ENCODE results near the gene CHN2.

Gene CHN2

DNA sequence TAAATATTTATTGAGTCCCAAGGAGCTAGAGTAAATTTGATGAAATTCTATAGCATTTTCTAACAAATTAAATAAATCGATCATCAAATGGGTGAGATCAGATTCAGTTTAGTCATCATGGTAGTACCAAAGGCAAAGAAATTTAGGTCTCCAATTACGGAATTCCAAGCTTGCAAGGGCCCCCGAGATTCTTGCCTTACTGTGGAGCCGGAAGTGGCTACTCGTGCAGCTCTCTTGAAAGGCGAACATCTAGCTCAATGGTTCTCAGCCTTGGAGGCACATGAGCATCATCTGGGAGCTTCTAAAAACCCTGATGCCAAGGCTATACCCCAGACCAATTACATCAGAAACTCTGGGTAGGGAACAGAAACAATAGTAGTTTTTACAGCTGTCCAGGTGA is 251.2 kb downstream of the CHN2 start:
- no peak for DNase-seq

DNA sequence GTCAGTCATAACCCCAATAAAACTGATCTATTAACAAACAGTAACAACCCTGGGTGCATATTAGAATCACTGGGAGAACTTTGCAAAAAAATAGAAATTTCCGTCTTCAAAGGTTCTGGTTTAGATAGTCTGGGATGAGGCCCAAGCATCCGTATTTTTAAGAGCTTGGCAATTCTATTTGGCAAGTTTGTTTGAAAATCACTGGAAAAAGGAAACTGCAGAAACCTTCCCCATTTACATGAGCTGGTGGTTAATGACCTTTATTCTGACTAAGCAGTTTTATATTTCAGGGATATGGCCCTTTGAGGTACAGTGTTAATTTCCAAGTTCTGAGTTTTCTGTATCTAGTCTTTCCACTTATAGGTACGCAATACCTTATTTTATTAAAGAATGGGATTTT is 253.3 kb downstream of the CHN2 start:
- DNase-seq = no peak

DNA sequence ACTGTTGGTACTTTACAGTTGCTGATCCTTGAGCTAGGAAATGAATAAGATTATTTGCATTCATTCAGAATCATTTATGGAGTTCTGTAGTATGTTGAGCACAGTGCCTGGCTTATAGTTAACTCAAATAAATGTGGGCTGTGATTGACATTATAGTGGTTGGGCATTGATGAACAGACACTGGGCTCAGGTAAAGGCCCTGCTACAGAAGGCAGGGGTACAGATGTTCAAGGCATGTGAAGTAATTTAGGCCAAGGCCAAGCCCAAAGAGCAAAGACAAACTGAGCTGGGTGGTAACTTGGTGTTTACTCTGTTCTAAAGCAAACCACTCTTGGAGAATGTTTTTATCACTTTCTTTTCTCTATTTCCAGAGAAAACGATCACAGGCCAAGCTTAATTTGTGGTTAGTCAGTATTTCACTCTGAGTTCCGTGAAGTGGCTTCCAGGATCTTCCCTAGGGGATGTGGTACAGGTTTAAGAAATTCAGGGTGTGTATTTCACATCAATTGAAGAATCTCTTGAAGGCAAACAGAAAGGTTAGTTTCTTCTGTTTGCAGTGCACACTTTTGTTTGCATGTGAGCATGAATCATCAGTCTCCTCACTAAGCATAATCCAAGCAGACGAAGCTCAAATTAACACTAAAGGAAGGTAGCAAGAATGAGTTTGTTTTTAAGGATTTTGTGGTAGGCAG is 255.1 kb downstream of the CHN2 start:
- no peak for DNase-seq

DNA sequence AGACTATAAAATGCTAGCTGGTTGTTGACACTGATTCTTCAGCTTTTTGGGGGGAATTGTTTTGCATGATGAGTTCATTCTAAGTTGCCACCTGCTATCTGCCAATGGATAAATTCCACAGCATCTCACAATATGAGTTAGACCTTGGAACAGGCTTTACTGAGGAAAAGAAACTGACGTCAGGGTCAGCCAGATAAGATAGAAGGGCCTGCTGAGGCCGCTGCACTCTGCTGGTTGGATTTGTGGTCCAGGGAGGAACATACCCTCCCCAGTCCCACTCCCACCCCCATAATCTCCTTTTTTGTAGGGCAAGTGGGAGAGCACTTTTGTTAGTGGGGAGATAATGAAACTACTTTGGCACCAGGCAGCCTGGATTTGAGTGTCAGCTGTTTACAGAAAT is 258.4 kb downstream of the CHN2 start:
- DNase-seq = no peak

DNA sequence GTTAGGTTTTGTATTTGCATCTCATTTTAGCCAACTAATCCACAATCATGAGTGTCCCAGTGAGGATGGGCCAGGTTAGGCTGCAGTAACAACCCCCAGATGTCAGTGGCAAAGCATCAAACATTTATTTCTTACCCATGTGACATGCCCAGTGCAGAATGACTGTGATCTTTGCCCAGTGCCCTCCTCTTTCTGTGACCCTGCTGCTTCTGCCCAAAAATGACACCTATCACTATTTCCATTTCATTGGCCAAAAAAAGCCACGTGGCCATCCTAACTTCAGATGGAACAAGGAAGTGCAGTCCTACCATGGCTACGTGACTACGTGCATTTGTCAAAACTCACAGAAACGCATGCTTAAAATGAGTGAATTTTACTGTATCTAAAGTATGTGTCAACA is 259.9 kb downstream of the CHN2 start:
- no peak for DNase-seq

DNA sequence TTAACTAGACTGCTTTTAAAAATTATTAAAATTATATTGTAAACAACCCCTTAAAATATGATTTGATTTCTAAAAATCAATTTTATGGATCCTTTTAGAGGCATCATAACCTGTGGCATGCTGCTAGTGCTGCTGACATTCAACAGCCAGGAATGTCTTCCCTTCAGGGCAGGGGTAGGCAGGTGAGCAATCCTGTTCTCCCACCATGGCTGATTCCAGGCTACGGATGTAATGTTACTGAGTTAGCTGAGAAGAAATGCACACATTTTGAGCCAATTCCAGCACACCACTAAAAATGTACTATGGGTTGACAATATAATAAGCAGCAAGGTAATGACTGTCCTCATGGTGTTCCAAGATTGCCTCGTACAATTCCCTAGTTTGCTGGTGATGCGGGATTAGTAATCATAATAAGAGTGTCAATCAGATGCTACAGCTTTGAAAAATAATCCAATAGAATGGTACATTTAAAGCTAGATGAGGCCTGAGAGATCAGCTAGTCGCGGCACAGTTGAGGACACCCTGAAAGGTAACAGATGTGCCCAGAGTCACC is 260.4 kb downstream of the CHN2 start:
- DNase-seq = no peak

DNA sequence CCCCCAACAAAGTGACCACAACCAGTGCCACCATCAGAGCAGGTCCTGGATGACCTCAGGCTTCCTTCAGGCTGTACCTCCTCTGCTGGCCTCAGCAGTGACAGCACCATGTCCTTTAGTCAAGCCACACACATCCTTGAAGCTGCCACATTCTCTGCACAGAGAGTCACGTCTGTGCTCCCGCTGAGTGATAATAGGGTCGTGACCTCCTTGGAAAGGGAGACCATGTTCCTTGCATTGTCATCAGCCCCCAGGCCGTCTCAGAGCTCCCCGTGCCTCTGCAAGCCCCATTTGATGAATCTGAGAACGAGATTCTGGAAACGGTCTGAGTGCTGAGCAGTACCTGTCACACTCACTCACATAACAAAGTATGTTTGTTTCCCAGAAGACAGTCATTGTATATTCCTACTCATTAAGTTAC is 262.6 kb downstream of the CHN2 start:
- DNase-seq = no peak

DNA sequence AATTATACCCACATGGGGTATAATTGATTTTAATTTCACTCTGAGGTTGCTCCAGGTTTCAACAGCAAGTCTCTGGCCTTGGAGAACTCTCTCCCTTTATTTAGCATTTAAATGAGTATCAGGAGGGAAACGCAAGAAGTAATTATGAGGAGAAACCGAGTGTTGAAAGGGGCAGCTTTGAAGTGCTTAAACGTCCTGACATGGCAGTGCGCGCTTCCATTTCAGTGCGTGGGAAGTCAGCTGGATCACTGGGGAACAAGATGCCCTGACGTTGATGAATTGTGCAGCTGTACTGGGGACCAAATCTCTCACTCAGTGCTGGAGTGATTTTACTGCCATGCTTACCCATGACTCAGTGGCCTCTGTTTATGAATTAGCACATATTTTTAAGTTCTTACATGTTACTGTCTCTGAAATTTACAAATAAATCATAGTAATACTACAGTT is 263.0 kb downstream of the CHN2 start:
- DNase-seq = no peak

DNA sequence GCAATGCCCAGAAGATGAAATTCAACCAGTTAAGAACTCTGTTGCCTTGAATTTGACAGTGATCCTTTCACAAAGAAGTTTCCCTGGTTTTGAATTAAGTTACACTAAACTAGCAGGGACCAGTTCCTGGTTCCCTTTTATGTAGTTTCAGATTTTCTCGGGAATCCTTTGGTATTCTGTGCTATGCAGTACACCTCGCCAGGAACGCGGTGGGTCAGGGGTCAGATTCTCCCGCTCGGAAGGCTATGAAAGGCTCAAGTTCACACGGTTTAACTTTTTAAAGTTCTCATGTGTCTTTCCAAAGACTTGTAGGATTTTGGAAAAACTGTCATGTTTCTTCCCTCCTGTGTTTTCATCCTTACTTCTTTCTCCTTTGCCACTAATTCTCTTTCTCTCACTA is 264.4 kb downstream of the CHN2 start:
- DNase-seq = no peak

DNA sequence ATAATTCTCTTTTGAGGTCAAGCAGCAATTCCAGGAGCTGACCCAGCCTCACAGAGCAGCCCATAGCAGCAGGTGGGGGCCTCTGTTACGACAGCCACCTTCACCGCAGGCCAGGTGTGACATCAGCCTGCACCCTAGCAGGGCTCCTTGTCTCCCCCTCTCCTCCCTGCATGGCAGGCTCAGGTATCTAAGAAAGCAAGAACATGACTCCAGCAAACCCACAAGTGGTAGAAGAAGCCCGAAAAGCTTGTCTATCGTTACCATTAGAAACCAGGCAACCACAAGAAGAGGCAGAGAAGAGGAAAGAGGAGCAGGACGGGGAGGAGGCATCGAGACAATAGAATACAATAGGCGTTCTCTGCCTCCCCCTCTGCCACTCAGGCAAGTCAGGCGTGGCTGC is 265.0 kb downstream of the CHN2 start:
- DNase-seq = no peak

DNA sequence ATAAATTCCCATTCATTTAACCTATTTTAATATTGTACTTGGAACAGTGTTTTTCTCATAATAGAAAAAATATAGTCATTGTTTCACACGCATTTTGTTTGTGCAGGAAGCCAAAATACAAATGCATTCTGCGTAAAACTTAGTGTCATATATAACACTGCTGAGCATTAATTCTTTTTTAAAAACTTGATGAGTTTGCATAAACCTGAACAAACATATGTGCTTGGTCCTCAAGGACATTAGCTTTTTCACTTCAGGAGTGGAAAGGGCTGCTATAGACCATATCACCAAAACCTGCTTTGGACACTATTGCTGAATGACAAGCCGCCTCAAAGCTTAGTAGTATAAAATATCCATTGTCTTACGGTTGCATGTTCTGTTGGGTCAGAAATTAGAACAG is 267.4 kb downstream of the CHN2 start:
- DNase-seq = no peak

DNA sequence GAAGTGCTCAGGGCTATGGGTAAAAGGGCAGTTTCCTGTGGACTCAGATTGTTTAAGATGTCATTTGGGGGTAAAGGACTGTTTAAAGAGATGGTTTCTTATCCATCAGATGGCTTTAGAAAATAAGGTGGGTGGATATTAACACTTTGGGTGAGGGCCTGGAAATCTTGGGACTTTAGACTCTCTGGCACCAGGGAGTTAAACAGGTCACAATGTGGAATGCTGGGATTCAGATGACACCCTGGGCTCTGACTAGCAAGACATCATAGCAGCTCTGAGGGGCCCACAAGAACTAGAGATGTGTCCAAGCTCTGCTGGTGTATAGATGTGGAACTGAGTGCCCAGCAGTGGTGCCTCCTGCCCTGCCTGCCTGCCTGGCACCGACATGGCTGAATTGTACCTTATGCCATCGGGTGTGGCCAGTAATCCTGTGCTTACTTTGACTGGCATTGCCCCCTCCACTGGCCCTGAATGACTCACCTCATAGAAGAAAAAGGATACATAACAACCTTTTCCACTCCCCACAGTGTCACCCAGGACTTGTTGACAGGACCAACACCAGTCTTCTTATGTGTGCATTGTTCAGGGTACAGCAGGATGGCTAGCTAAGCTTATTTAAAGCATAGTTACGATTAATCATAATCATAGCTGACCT is 269.1 kb downstream of the CHN2 start:
- DNase-seq = no peak

DNA sequence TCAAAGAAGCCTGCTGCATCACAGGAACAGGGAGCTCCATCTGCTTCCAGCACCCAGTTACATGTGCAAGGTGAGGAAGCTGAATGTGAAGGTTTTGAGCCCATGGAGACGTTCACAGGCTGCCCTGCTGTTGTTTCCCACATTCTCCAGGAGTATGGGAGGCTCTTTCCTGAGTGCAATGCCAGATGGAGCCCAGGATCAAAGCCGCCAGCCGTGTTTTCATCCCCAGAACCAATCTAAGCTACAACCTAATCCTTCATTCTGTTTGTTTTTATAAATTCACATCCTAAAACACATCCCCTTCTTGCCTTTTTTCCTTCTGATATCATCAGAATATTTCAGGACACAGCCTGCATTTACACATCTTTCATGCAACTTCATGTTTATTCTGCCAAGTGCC is 270.2 kb downstream of the CHN2 start:
- no peak for DNase-seq

DNA sequence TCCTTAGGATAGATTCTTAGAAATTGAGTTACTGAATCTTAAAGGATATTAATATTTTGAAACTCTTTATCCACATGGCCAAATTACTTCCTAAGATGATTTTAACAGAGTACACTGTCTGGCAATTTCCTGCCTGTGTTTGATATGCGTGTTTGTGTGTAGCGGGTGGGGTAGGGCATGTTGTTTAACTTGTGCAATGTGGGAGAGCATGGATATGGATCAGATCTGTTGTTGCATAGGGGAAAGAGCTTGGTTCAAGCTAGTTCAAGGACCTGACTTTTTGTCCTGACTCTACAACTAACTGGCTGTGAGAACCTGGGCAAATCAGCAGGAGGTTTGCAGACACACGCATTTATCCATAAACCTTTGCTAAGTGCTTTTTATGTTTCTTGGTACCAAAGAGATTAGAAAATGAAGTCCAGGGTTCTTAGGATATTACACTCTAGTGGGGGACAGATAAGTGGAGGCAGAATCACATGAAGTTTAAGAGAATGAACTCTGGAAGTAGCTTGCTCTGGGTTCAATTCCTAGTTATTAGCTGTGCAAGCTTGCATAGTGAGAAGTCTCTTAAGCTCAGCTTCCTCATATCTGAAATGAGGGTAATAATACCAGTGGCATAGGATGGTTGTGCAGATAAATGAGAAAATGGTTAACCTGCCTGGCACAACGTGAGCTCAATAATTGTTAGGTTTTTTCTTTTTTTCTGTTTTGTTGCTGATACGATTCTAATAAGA is 272.8 kb downstream of the CHN2 start:
- no peak for DNase-seq

DNA sequence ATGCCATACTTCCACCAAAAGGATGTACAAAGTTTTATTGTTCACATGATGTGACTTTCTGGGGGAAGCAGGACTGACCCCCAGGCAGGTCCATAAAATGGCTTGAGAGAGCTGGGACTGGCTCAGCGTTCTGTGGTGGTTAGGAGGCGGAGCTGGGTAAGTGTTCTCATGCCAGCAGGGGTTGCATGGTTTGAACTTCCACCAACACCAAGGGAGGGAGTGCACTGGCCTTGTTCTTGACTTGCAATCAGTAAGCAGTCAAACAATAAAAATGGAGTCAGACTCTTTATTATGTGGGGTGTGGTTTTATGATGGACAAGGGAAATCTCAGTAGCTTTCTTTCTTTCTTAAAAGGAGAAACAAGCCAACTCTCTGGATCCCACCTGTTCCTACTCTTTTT is 273.6 kb downstream of the CHN2 start:
- DNase-seq = no peak

DNA sequence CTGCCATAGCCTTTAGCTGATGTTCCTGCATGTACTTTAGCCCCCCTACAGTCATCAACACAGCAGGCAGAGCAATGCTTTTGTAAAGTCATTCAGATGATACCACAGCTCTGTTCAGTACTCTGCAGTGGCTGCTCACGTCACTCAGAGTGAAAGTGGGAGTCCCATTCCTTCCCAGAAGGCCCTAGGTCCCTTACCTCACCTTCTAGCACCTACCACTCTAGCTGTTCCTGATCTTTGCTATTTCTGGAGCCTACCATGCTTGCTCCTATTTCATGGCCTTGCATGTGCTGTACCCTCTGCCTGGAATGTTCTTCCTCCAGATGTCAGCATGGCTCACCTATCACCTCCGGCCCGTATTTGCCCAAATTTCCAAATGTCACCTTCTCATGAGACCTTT is 274.7 kb downstream of the CHN2 start:
- no peak for DNase-seq

DNA sequence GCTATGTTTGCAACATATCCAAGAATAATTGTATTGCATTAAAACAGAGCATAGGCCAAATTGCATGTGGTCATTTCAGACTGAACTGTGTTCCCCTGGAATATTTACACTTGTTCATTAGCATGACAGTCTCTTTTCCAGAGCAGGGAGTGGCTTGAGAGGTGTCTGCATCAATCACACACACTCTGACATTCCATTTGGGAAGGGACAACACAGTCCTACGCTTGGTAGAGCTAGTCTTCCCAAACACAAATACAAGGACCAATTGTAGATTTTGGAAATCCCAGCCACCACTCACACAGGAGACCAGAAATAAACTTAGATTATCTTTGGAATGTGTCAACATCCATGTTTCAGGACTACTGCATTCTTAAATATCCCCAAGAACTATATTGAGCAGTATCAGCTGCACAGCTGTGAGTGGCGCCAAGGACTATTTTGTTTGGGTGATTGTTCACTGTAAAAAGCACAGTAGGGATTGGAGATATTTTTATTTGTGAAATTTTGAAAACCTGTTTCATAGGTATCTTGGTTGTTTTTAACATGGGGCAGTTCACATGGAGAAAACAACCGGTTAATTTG is 275.5 kb downstream of the CHN2 start:
- DNase-seq = no peak

DNA sequence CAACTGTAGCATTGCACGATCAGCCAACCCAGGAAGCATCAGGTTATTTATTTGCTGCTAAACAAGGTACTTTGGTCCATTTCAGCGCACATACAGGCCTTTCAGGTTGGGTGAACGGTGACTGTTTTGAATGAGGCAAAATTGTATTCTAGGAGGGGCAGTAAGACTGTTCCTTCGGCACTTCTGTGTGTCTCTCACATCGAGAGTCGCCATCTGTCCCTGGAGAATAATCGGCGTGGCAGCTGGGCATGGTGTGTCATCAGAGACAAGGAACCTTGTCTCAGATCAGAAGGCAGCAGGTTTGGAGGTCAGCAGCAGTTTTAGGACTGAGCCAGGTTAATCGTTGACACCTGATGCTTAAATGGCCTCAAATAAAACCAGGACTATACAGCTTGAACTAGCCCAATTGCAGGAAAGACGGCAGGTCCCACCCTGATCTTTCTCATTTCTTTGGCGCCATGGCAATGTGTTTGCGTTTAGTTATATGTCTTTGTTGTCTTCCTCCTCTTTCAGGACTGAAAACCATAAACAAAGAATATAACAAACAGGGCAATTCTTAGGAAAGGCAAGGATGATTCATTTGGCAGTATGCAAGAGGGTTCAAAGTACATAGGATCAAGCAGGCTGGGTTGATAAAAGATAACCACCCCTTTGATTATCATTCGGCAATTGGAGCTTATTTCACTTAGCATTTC is 277.0 kb downstream of the CHN2 start:
- no peak for DNase-seq

DNA sequence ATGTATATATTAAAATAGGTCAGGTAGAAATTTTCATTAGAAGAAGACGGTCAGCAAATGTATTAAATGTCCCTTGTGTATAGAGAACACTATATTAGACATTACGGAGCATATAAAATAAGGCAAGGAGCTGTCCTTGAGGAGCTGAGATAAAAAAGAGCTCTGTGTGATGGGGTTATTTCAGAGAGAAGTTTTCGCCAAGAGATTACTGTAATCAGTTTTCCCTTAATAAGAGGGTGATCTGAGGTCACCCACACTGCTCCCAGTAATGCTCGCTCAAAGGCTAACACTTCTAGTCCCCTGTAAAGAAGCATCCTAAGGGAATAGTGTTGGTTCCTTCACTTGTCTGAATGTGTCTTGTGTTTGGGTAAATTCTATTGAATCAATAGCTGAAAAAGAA is 282.3 kb downstream of the CHN2 start:
- no peak for DNase-seq

DNA sequence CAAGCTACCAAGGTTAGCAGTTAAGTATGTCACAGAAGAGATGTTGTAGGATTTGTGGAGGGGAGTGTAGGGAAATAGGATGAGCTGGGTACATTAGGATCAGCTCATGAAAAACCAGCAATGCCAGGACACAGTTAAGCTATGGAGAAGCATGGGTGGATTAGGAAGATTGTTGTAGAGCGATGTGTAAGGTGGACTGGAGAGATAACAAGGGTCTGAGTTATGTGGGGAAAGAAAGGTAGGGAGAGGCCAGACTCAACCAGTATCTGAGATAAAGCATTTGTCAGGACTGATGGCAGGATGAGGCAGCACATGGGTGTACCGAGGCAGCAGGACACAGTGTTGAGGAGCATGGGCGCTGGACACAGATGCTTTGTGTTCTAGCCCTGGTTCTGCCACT is 283.7 kb downstream of the CHN2 start:
- DNase-seq = no peak

DNA sequence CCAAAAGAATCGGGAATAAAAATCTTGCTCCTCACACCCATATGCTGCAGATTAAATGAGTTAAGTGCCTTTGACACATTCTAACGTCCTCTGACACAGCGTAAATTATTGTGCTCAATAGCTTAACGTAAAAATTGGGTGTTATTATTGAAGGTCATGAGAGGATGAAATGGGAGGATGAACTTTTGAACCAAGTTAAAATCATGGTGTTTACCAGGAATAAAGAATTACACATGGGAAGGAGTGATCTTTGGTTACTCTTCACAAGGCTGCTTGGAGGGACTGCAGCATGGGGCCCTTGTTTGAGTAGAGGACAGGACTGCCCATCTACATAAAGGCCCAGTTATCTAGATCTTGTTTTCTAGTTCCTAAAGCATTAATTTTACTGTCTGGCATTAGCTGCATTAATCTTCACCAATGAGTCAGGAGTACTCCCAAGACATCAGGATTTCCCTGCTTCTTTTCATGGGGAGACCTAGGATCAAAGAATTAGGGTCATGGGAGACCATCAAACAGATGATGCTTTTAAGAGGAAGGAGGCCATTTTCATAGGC is 284.2 kb downstream of the CHN2 start:
- no peak for DNase-seq

Measured in left hindlimb (tissue), 1 donor.